ENCODE measurements around the gene C1QTNF6. TPM values are rescaled to one million over a fixed set of nuclear protein-coding genes. Genes with fewer than 3 reads are reported as not detected.

Gene C1QTNF6
- total RNA-seq, 1 donor from 2014 or later = 6.0 TPM

DNA sequence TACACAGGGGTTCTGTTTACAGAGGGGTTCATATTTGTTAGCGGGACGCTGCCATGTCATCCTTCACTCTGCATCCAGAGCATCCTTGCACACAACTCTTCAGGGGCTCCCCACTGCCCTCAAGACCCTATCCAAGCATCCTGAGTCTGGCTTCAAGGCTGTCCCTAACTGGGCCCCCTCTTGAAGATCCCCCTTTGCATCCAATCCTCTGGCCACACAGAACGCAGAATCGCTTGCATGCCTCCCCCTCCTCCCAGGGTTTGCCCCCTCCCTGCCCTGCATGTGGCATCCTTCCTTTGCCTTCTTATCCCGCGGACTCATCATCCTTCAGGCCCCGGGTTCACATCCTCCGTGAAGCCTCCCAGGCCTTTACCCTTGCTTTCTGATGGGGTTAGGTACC, 18.6 kb downstream of the C1QTNF6 start:
- Histone ChIP-seq H3K27ac (ENCODE audit: low read depth, low read length) (no peak overlapping the region), H3K9ac (ENCODE audit: low read length) (no peak overlapping the region), H3K27me3 (ENCODE audit: insufficient read depth, low read length) (no peaks in the 10 kb centered on the region), H3K4me2 (ENCODE audit: low read length) (no peak overlapping the region), H3K4me3 (ENCODE audit: insufficient read depth, low read depth, low read length) (no peak overlapping the region), H2AFZ (ENCODE audit: low read depth, low read length) (no peak overlapping the region), H4K20me1 (ENCODE audit: insufficient read depth, low read length) (no peaks in the 10 kb centered on the region), H3K4me1 (ENCODE audit: insufficient read depth, low read length) (no peaks in the 10 kb centered on the region), H3K9me3 (ENCODE audit: insufficient read depth, low read depth, low read length) (no peaks in the 10 kb centered on the region), H3K36me3 (ENCODE audit: insufficient read depth, low read length) (no peaks in the 10 kb centered on the region), H3K79me2 (ENCODE audit: insufficient read depth, low read length) (no peaks in the 10 kb centered on the region)
- H3K4me1 Mint-ChIP-seq (ENCODE audit: low read depth, unreplicated experiment) = no peaks in the 10 kb centered on the region
- no peak overlapping the region for H3K27ac Mint-ChIP-seq (ENCODE audit: unreplicated experiment)
- no peak for FAIRE-seq
- H3K9me3 Mint-ChIP-seq (ENCODE audit: unreplicated experiment) = peaks cover 5% of the 10 kb centered on the region
- DNase-seq (ENCODE audit: low read depth) = no peak
- no peaks in the 10 kb centered on the region for H3K36me3 Mint-ChIP-seq (ENCODE audit: low read depth, unreplicated experiment)
- H3K27me3 Mint-ChIP-seq (ENCODE audit: low read depth, unreplicated experiment) = peaks cover 60% of the 10 kb centered on the region
- no peak overlapping the region for H3K4me3 Mint-ChIP-seq (ENCODE audit: unreplicated experiment)
- TF ChIP-seq, protein P1, sequence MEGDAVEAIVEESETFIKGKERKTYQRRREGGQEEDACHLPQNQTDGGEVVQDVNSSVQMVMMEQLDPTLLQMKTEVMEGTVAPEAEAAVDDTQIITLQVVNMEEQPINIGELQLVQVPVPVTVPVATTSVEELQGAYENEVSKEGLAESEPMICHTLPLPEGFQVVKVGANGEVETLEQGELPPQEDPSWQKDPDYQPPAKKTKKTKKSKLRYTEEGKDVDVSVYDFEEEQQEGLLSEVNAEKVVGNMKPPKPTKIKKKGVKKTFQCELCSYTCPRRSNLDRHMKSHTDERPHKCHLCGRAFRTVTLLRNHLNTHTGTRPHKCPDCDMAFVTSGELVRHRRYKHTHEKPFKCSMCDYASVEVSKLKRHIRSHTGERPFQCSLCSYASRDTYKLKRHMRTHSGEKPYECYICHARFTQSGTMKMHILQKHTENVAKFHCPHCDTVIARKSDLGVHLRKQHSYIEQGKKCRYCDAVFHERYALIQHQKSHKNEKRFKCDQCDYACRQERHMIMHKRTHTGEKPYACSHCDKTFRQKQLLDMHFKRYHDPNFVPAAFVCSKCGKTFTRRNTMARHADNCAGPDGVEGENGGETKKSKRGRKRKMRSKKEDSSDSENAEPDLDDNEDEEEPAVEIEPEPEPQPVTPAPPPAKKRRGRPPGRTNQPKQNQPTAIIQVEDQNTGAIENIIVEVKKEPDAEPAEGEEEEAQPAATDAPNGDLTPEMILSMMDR (IDR thresholded peaks at IDR 0.05; ENCODE audit: insufficient read depth, low read depth, low read length) = no peak
- TF ChIP-seq EZH2 (IDR thresholded peaks at IDR 0.05; ENCODE audit: insufficient read depth, low read length) = no peak

DNA sequence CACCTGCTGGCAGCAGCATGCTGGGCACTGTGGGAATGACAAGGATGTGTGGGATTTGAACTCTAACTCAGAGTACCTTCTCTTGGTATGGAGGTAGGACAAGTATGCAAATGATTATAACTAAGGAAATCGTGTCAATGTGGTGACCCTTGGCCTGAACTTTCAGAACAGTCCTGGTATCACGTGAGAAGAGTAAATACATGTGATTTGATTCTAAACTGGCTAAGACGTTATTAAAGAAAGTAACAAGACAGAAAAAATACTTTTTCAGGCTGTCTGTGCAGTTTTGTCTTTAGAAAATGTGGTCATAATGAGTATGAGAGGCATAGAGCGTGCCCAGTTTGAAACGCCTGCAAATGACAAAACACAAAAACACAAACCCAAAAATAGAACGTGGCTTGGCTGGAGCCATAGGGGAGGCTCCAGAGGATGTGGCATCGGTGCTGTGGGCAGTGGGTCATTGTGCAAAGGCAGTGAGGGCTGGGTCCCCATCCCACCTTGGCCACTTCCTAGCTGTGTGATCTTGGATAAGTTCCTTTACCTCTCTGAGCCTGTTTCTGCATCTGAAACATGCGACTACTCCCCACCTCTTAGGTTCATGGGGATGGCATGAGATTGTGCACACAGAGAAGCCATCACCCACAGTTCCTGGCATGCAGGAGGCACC, 19.9 kb downstream of the C1QTNF6 start:
- no peak for FAIRE-seq
- no peak overlapping the region for H3K27ac Mint-ChIP-seq (ENCODE audit: unreplicated experiment)

More for the DNA sequence above, 19.9 kb downstream of the C1QTNF6 start:
- Mint-ChIP-seq H3K9me3 (ENCODE audit: unreplicated experiment) (peaks cover 5% of the 10 kb centered on the region), H3K27me3 (ENCODE audit: low read depth, unreplicated experiment) (peaks cover 50% of the 10 kb centered on the region), H3K4me3 (ENCODE audit: unreplicated experiment) (no peak overlapping the region), H3K36me3 (ENCODE audit: low read depth, unreplicated experiment) (no peaks in the 10 kb centered on the region), H3K4me1 (ENCODE audit: low read depth, unreplicated experiment) (no peaks in the 10 kb centered on the region)
- no peaks in the 10 kb centered on the region for H3K79me2 ChIP-seq (ENCODE audit: insufficient read depth, low read length)
- TF ChIP-seq, protein P1 (IDR thresholded peaks at IDR 0.05; ENCODE audit: insufficient read depth, low read depth, low read length) = no peak
- TF ChIP-seq EZH2 (IDR thresholded peaks at IDR 0.05; ENCODE audit: insufficient read depth, low read length) = no peak
- no peak overlapping the region for H3K9ac ChIP-seq (ENCODE audit: low read length)
- no peak overlapping the region for H2AFZ ChIP-seq (ENCODE audit: low read depth, low read length)
- no peaks in the 10 kb centered on the region for H3K4me1 ChIP-seq (ENCODE audit: insufficient read depth, low read length)
- H4K20me1 ChIP-seq (ENCODE audit: insufficient read depth, low read length) = no peaks in the 10 kb centered on the region
- no peaks in the 10 kb centered on the region for H3K36me3 ChIP-seq (ENCODE audit: insufficient read depth, low read length)
- H3K9me3 ChIP-seq (ENCODE audit: insufficient read depth, low read depth, low read length) = no peaks in the 10 kb centered on the region
- no peak overlapping the region for H3K4me2 ChIP-seq (ENCODE audit: low read length)
- DNase-seq (ENCODE audit: low read depth) = no peak
- no peak overlapping the region for H3K4me3 ChIP-seq (ENCODE audit: insufficient read depth, low read depth, low read length)
- H3K27me3 ChIP-seq (ENCODE audit: insufficient read depth, low read length) = no peaks in the 10 kb centered on the region
- H3K27ac ChIP-seq (ENCODE audit: low read depth, low read length) = no peak overlapping the region

All from astrocyte (in vitro differentiated cells and primary cell).